Right renal pelvis (tissue), 4 donors: Measurements from ENCODE around the gene AGBL4. TPM values are rescaled to one million over a fixed set of nuclear protein-coding genes. Genes with fewer than 3 reads are reported as not detected.
A peak's percentile ranks its signal among the peaks of the same experiment; 100 is the strongest.

Experiments
- DNase-seq, 4 donors: peaks; one replicate each; pipeline ENCODE4 v3.0.0-alpha.2; 2013; ENCODE audit warnings: low read depth in 4 of 4, low spot score in 3 of 4, missing footprints in 1 of 4
- polyA plus RNA-seq, 4 donors: library from polyadenylated mRNA; unstranded; fragments of 120-200 nt; gene quantifications; one replicate each; pipeline ENCODE4 v1.2.1, GENCODE V29; 2013; ENCODE audit not compliant: insufficient read length in 4 of 4

Gene AGBL4
- polyA plus RNA-seq, 4 donors: 0.87 to 1.5 (median 1.2) TPM

DNA sequence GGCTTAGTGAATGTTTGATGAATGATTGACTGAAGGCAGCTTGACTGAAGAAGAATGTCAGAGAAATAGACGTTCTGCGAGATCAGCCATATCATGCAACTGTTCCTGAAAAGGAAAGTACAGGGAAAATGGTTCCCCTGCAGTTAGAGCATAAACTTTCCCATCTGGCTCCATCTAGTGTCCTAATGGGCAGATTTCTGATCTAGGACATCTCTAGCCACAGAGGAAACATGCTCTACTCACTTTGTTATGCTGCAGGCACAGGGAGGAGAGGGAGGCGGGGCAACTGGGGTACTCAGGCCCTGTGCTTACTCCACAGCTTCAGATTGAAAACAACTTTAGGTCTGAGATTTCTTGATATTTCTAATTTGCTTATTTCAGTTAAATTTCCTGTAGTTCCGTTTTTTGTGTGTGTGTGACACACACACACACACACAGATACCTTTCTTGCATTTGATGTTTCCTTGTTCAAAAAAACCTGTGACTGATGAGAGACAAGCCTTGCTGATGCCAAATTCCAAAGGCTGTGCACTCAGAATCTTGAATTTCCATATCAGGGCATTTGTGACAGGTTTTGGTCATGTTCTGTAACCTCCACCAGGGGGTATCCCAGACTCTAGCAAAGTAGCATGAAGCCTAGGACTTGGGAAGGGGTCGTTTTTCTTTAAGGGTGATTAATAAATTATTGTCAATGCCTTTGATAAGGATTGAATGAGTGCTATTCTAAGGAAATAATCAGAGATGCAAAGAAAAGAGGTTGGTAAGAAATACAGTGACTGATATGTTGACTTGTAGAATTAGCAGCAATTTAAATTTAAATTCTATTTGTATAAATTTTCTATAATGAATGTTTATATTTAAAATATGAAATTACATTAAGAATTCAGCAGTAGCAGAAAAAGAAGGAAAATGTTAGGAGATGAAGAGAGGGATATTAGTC is 1107.4 kb downstream of the AGBL4 start:
- peak in 3 of 4 donors; percentile 33 to 57 (median 49) for DNase-seq

DNA sequence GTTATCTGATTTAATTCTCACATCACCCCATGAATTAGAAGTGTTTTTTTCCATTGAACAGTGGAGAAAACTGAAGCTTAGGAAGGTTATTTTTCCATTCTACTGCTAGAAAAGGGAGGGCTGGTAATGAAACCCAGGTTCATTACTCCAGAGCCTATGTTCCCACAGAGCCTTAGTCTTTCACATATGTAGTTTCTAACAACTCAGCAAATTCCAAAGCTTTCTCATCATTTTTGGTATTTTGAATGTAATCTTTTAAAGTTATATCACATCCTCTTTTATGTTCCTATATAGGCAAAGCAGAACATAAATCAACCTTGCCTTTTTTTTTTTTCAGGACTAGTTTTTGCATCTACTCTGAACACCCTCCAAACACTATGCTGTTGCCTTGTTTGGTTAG is 1115.1 kb downstream of the AGBL4 start:
- no peak for DNase-seq

DNA sequence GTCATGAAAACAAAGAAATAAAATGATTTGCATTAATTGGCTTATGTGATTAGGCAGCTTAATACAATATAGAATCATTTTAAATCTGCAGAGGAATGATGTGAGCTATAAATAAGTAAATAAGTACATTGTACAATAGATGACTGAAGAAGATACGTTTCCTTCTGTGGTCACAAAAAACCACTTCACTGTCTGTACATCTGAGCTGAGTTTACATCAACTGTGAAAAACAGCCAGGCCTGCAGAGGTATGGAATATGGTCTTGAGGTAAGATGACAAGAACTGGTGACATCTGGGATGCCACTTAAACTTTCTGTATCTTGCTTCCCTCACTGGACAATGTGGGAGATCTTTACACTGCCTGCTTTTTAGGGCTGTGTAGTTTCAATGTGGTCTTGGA is 1117.0 kb downstream of the AGBL4 start:
- DNase-seq: no peak

DNA sequence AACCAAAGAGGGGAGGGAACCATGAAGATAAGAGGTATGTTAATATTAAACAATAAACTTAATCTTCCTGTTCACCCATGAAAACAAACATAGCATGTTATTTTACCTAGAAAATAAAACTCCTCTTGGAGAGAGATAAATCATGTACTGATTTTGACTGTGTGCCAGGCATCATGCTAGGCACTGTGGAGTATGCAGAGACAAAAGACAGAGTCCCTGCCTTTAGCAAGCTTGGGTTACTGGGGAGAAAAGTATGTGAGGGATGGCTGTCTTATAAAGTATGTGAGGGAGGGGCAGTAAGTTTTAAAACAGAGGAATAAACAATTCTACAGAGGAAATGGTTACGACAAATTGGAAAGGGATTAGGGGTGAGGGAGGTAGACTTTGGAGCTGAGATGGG is 1117.6 kb downstream of the AGBL4 start:
- DNase-seq: no peak

DNA sequence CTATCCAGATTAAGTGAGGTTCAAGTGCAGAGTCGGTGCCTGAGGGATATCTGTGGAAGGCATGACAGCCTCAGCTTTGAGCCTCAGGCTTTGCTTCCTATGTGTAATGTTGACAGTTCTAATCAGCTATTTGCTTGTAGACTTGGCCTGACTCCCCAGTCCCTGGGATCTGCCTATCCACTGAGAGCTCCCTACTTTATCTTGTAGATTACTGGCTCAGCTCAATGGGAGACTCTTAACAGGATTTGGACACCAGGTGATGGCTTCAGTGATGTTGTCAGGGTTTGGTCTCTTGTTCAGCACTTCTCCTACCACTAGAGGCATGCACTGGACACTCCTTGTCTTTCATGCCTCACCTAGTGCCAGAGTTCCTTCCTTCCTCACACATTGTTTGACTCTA is 1120.5 kb downstream of the AGBL4 start:
- no peak for DNase-seq

DNA sequence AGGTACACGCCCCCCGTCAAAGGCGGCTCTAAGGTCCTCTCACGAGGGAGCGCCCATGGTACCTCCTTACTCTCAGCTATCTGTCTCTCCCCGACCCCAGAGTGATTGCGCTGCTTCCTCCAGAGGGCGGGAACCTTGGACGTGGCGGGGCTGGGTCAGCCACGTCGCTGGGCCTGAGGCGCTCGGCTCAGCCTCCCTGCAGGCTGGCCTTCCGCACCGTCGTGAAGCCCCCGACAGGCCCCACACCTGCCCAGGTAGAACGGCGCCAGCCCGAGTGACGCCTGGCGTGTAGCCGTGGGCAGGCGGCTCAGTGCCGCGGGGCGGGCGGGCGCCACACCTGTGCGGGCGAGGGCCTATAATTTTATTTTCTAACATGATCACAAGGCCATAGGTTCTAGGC is 1124.9 kb downstream of the AGBL4 start:
- DNase-seq: no peak

DNA sequence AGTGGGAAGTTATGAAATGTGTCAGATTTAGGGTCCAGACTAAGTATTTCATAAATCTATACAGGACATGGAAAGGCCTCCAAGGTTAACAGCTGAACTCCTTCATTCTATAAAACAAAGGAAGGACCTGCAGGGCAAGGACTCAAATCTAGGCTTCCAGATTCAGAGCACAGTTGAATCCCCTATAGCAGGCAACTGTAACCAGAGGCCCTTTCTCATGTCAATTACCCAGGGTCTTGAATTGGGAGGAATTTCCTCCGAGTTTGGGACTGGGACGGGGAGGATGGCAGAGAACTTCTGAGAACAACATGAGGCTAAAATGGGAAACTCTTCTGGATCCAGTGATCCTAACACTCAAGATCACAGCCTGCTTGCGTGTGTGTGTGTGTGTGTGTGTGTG is 1134.1 kb downstream of the AGBL4 start:
- DNase-seq: no peak

DNA sequence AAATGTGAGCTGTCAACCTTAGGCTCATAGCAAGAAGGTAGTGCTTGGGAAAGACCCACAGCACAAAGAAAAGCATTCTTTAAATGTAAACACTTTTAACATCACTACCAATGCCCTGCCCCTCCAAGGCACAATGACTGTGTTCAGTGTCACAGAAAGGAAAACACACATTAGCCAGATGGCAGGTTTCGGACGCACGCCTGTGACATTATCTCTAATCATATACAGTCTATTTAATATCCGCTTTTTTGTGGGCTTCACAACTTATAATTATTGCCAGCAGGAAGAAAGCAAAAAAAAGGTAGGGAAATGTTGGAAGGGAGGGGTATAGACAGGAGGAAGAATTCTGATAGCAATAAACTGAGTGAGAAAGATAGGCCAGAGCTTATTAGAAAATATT is 1134.7 kb downstream of the AGBL4 start:
- DNase-seq: no peak

DNA sequence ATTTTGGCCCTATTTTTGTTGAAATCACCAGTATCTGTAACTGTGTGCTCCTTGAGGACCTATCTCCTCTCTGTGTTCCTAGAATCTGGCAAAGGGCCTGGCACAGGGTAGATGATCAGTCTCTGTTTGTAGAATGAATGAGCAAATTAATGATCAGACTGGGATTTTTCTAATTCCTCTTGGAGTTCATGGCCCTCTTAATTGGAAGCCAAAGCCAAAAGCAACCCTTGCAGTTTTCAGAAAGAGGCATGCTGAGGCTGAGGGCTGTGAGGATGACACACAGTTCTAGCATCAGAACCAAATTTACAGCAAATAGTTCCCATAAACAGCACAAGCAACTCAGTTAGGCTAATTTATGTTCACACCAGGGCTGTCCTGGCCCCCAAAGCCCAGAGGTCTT is 1136.0 kb downstream of the AGBL4 start:
- DNase-seq: no peak

DNA sequence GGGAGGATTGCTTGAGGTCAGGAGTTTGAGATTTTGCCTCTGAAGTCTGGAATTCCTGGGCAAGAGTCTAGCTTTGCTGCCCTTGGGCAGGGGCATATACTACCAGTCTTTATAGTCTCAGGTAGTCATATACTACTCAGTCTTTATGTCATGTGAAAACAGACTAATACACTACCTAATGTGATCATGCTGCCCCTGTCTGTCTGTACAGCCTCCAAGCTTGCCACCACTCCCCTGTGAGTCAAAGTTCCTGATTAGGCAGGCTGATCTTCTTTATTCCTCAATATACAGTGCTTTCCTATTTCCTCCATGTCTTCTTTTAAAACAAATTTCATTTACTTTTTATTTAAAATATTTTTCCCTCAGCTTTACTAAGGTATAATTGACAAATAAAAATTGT is 1141.7 kb downstream of the AGBL4 start:
- DNase-seq: no peak

DNA sequence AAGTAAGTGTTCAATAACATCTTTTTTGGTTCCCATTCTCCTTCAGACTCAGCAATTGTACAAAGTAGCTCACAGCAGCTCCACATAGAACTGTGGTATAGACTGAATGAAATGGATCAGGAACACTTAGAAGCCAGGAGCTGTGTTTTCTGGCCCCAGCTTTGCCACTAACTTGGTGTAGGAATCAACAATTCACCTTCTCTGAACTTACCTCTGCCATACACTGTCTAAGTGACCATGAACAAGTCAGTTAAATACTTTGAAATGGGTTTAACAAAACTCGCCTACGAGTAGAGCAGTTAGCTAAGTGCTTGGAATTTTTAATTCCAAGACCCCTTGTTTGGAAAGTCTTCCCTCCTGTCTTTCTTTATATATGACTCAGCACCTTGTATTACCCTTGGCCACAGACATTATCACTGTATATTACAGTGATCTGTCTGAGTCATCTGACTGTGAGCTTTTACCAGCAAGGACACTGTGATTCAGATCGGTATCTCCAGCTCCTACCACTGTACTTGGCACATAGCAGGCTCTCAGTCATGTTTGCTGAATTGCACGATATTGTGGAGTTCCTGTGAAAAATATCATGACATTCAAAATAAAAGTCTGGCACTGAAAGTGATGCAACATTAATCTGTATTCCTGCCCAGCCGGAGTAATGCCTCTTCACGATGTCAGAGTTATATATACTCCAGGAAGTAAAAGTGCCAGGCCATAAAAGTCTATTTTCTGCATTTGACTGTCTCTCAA is 1145.4 kb downstream of the AGBL4 start:
- no peak for DNase-seq

DNA sequence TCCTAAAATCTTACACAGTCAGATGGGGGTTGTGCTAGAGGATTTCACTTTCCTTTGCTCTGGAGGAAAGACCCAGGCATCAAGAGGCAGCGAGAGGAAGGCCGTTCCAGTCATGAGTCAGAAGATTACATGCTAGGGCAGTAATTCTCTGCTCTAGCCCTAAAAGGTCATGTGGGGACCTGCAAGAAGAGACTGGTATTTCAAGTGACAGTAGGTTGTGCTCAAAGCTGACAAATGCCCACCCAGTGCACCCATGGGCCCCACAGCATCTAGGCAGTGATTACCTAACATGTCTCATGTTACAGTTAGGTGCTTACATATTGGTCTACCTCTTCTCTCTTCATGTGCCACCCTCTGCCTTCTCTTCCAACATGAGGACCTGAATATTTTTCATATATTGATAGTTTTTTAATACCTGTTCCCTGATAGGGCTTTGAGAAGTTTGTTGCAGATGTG is 1147.4 kb downstream of the AGBL4 start:
- no peak for DNase-seq

DNA sequence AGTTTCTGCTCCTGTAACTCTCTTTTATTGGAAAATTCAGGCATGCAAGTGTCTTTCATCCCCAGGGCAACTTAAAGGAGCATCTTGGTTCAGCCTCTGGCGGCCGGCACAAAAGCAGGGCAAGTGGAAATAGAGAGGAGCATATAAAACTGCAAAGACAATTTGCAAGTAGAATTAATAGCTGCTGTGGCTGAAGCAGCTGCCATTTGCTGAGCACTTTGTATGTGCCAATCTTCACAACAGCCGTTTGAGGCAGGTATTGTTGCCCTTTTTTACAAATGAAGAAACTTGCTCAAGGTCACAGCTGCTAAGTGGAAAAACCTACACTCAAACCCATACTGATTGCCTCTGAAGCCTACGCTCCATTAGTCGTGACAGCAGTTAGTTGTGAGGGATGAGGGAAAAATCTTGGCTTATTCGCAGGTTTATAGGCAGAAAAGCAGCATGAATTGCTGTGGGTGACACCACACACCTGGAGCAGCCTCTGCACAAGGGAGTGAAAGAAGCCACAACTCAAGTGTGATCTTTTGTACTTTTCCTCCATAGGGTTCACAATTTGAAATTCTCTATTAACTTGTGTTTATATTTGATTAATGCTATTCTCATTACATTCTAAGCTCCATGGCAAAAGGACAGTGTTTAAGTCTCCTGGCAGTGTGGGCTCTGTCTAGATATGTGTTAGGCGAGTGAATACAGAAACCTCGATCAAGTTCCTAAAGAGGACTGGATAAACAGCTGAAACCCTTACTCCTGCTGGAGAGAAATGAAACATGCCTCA is 1148.0 kb downstream of the AGBL4 start:
- no peak for DNase-seq

DNA sequence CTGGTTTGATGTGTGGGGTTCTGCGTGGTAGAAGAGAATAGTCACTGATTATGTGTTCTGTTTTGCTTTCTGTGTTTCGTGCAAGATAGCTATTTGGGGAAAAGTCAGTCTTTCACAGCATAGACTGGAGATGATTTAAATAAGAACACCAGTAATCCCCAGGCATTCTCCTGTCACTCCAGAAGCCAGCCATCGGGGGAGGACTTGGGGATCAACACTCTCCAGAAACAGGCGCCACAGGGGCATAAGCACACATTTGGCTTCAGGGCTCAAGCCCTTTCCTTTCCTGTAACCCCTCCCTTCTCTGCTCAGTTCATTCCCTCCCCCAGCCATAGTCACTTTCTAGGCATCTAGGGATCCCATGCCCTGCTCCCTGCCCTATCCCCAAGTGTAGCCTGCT is 1149.8 kb downstream of the AGBL4 start:
- no peak for DNase-seq

DNA sequence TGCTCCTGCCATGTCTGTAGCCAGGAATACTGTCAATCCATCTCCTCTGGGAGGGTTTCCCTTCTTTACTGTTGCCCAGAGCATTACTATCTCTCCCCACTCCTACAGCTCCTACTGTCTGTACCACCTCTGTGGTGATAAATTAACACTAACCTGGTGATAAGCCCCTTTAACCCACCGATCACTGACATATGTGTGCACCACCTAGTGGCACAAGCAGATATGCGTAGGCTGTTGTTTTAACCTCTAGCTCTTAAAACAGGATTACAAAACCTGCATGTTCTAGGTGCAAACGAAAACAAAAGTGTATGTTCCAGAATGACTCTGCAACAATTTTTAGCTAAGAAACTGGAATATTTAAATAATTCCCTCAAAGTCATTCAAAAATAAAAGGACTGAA is 1153.2 kb downstream of the AGBL4 start:
- peak in 1 of 4 donors; percentile 2 for DNase-seq

DNA sequence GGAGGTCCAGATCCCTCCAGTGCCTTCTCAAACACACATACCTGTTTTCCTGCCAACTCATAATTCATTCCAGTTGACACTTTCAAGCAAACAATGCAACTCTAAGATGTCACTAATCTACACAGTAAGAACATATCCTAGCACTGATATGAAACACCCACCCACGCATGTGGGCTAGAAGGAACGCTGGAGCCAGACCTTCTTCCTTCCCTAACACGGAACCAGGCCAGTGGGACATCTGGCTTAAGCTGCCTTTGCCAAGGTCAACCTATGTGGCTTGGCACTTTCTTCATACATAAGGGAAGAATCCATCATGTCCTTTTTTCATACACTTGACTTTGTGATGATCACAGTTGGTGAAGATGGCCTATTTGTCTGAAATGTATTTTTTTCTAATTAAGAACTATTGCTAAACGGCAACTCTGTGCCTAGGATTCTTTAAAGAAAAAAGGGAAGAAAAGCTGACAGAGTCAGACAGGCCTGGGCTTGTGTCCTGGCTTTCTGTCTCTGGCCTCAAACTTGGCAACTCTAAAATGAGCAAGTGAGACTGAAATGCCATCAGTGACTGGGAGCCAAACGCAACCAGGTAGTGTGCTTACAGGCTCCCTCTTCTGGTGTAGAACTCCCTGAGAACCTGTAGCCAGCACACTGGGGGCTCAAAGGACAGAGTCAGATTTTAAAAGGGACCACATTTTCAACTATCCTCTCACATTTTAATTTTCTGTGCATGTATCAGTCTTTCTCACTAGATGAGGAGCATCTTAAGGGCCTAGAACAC is 1154.4 kb downstream of the AGBL4 start:
- no peak for DNase-seq

DNA sequence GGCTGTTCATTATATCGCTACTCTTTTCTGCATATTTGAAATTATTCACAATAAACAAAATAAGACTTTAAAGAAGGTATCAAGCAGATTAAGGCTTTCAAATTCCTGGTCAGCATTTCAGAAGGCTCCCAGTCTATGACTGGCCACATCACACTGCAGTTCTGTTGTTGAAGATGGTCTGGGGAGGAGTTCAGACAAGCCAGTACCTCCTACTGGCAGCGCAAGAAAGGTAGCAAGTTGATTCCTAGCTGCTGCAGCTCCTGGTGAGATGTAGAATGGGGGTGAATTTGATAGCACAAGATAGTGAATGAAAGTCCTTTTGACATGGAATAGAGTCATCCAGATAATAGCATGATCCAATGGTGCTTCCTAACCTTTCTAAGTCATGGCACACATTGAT is 1158.8 kb downstream of the AGBL4 start:
- no peak for DNase-seq

DNA sequence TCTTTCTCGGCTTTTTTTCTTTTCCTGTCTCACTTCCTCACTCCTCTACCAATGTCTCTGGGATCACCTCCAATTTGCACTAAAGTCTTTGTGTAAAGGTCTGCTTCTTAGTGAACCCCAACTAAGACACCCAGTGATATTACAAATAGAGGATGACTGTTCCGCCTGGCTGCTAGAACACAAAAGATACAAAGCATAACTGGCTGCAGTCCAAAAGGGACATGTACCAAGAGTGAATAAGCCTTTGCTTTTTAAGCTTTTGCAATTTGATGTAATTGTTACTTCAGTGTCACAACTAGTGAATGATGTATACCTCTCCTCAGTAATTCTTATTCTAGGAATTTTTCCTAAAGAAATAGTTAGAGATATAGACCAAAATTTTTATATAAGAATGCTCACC is 1164.3 kb downstream of the AGBL4 start:
- no peak for DNase-seq

DNA sequence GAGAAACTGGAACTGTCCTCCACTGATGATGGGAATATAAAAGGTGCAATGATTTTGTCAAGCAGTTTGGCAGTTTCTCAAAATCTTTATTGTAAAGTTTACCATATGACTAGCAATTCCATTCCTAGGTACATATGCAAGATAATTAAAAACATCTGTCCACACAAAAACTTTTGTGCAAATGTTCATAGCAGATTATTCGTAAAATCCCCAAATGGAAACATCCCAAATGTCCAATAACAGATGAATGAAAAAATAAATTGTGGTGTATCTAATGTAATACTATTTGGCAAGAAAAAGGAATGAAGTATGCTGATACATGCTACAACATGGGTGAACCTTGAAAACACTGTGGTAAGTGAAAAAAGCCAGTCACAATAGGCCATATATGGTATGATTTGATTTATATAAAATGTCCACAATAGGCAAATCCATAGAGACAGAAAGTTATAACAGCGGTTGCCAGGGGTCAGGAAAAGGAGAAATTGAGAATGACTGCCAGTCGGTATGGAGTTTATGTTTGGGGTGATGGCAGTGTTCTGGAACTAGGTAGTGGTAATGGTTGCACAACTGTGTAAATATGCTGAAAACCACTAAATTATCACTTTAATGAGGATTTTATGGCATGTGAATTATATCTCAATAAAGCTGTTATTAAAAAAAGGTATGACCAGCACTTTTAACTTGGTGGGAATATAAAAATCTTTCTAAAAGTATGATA is 1165.4 kb downstream of the AGBL4 start:
- DNase-seq: no peak

DNA sequence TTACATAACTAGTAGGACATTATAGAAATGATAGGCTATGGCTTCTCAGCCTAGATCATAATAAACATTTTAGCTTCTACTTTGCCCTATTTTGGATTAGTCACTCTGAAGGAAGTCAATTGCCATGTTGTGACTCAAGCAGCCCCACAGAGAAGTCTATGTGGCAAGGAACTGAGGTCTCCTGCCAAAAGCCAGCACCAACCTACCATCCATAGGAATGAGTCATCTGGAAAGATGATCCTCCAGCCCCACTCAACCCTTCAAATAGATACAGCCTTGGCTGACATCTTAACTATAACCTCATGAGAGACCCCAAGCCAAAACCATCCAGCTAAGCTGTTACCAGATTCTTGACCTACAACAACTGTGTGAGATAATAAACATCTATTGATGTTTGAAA is 1170.7 kb downstream of the AGBL4 start:
- no peak for DNase-seq
